Right atrium auricular region (tissue), 2 donors: Measurements from ENCODE around the gene STK16. TPM values are rescaled to one million over a fixed set of nuclear protein-coding genes. Genes with fewer than 3 reads are reported as not detected.

Experiments used
- DNase-seq: peaks from one replicate; pipeline ENCODE4 v3.0.0-alpha.2; 2019; ENCODE audit warnings: low spot score
- H3K27ac ChIP-seq, 2 donors: fragments of 200-600 bp; sonication (generic); 1 replicate in 1 of 2; 2 replicates in 1 of 2; pipeline ENCODE4 v1.5.1; 2016 to 2019
- H3K27me3 ChIP-seq, 2 donors: fragments of 200-600 bp; sonication (generic); one replicate each; pipeline versions ENCODE4 v1.5.1 to v1.6.0; 2017 to 2019
- H3K36me3 ChIP-seq: fragments of 200-600 bp; sonication (generic); one replicate; pipeline ENCODE4 v1.5.1; 2016
- H3K4me1 ChIP-seq, 2 donors: fragments of 200-600 bp; sonication (generic); one replicate each; pipeline versions ENCODE4 v1.5.1 to v1.6.0; 2017 to 2019
- H3K4me3 ChIP-seq, 2 donors: fragments of 200-600 bp; sonication (generic); 1 replicate in 1 of 2; 2 replicates in 1 of 2; pipeline ENCODE4 v1.5.1; 2017 to 2019; ENCODE audit warnings: mild to moderate bottlenecking in 1 of 2, moderate library complexity in 1 of 2
- H3K9me3 ChIP-seq, 2 donors: fragments of 200-600 bp; sonication (generic); one replicate each; pipeline ENCODE4 v1.5.1; 2019
- total RNA-seq, 2 donors: library from RNA; depleted of rRNA; stranded (reverse); fragments of >200 nt; gene quantifications; one replicate each; pipeline ENCODE4 v1.1.0, GENCODE V29; 2016
- TF ChIP-seq, protein P1 (sequence below), 2 donors: fragments of 200-600 bp; sonication (generic); IDR thresholded peaks; one replicate each; pipeline ENCODE4 v1.5.1; 2019; ENCODE audit warnings: antibody characterized with exemption in 2 of 2

Gene STK16
- total RNA-seq, 2 donors from 2014 or later = 7.0 to 9.0 TPM

DNA sequence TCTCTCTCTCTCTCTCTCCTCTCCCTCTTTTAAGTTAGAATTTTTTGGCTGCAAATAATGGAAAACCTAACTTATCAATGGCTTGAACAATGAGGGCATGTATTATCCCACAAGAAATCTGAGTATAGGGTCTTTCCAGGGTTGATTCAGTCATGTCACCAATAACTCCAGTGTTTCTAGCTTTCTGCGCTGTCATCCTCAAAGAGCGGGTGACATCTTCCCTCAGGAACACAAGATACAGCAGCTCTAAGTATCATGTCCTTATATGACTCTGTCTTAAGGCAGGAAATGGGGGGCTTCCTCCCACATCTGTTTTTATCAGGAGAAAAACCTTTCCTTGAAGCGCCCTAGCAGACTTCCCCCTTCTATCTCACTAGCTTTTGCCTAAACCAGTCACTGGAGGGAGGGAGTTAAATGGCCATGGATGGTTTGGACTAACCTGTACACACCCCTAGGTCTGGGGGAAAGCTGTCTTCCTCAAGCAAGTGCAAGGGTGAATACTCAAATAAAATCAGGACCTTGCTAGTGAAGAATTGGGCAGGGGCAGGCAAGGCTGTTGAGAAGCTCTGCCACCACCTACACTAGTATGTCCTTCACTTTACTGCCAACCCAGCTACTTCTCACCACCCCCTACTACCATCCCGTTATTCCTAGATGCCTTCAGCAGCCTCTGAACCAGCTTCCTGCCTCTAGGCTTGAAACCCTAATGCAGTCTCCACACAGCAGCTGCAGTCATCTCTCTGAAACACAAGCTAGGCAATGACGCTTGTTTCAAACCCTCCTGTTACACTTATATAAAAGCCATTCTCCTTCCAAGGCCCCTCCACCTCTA lies 16.0 kb downstream of the STK16 start:
- Histone ChIP-seq H3K9me3 (no peaks in the 10 kb centered on the region), H3K4me3 (no peak overlapping the region), H3K27me3 (no peaks in the 10 kb centered on the region), H3K4me1 (no peaks in the 10 kb centered on the region), H3K36me3 (no peaks in the 10 kb centered on the region), H3K27ac (no peak overlapping the region)
- TF ChIP-seq, protein P1, sequence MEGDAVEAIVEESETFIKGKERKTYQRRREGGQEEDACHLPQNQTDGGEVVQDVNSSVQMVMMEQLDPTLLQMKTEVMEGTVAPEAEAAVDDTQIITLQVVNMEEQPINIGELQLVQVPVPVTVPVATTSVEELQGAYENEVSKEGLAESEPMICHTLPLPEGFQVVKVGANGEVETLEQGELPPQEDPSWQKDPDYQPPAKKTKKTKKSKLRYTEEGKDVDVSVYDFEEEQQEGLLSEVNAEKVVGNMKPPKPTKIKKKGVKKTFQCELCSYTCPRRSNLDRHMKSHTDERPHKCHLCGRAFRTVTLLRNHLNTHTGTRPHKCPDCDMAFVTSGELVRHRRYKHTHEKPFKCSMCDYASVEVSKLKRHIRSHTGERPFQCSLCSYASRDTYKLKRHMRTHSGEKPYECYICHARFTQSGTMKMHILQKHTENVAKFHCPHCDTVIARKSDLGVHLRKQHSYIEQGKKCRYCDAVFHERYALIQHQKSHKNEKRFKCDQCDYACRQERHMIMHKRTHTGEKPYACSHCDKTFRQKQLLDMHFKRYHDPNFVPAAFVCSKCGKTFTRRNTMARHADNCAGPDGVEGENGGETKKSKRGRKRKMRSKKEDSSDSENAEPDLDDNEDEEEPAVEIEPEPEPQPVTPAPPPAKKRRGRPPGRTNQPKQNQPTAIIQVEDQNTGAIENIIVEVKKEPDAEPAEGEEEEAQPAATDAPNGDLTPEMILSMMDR (IDR thresholded peaks at IDR 0.05) = no peak
- no peak for DNase-seq

DNA sequence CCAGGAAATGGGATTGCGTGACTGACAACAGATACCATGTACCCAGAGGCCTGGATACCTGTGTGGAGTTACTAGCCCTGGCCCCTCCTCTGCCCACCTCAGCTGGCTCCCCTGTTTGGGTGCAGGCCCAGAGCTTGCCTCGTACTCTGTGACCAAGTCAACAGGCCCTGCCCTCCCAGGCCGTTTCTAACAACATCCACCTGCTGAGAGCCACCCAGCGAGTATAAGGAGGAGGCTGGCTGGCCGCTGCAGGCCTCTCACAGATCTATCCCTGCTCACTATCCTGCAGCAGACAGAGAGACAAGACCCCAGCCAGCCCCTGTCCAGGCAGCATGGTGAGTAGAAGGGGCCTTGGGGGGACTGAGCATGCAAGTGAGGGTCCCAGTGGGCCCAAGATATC lies 21.0 kb downstream of the STK16 start:
- Histone ChIP-seq H3K4me1 (no peaks in the 10 kb centered on the region), H3K36me3 (no peaks in the 10 kb centered on the region), H3K27me3 (no peaks in the 10 kb centered on the region), H3K27ac (no peak overlapping the region), H3K9me3 (no peaks in the 10 kb centered on the region), H3K4me3 (no peak overlapping the region)
- no peak for DNase-seq
- TF ChIP-seq, protein P1 (IDR thresholded peaks at IDR 0.05) = no peak

DNA sequence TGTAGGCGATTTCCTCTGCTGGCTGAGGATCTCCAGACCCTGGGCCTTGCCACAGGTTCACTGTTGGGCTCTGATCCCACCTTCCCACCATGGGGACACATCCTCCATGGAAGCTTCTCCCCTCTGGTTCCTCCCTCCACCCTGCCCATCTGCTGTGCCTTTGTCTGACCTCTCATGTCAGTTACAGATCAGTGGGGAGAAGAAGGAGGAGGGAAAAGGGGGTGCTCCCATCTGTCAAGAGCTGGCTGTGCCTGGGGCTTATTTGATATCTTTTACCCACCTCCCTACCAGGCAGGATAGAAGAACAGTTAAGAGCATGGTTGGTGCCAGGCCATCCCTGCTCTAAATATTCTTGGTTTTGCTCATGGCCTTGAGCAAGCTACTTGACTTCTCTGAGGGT lies 21.6 kb downstream of the STK16 start:
- H3K4me3 ChIP-seq = no peak overlapping the region
- TF ChIP-seq, protein P1 (IDR thresholded peaks at IDR 0.05) = no peak
- no peaks in the 10 kb centered on the region for H3K27me3 ChIP-seq
- no peaks in the 10 kb centered on the region for H3K36me3 ChIP-seq
- no peaks in the 10 kb centered on the region for H3K9me3 ChIP-seq
- H3K4me1 ChIP-seq = no peaks in the 10 kb centered on the region
- no peak for DNase-seq
- H3K27ac ChIP-seq = no peak overlapping the region

DNA sequence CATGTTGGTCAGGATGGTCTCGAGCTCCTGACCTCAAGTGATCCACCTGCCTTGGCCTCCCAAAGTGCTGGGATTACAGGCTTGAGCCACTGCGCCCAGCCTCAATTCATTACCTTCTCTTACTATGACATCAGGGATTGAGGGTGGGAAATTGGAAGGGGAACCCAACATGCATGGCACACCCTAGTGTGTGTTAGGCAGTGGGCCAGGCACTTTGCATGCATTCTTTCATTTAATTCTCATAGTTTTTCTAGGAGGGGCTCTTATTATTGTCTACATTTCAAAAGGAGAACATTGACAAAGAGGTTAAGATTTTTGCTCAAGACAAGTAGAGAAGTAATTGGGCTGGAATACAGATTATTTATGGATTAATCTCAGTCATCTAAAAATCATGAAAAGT lies 23.0 kb downstream of the STK16 start:
- Histone ChIP-seq H3K9me3 (no peaks in the 10 kb centered on the region), H3K4me3 (no peak overlapping the region), H3K27me3 (no peaks in the 10 kb centered on the region), H3K36me3 (no peaks in the 10 kb centered on the region), H3K4me1 (no peaks in the 10 kb centered on the region), H3K27ac (no peak overlapping the region)
- no peak for DNase-seq
- TF ChIP-seq, protein P1 (IDR thresholded peaks at IDR 0.05) = no peak

DNA sequence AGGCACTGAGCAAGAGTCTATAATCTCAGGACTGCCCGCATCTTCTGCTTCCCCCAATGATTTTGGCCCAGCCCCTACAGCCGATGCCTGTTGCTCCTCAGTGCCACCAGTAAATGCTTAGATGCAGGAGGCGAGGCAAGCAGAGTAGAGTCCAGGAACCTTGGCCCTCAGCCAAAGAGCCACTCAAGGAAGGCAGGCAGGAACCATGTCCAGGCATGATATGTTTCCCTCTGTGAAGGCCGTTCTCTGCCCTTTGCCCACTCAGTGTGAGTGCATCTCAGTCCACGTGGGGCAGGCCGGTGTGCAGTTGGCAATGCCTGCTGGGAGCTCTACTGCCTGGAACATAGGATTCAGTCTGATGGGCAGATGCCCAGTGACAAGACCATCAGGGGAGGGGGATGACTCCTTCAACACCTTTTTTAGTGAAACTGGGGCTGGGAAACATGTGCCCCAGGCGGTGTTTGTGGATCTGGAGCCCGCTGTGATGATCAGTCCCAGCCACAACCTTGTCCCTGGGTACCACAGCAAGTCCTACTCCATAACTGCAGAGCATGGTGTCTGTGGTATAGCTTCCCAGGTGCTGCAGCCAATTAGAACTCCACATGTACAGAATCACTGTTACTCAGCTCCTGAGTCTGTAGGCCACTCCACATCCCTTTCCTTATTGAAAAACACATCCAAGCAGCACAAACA lies 24.2 kb downstream of the STK16 start:
- no peak overlapping the region for H3K4me3 ChIP-seq
- H3K36me3 ChIP-seq = no peaks in the 10 kb centered on the region
- TF ChIP-seq, protein P1 (IDR thresholded peaks at IDR 0.05) = no peak
- H3K27me3 ChIP-seq = no peaks in the 10 kb centered on the region
- no peak for DNase-seq
- H3K9me3 ChIP-seq = no peaks in the 10 kb centered on the region
- H3K4me1 ChIP-seq = peaks cover 0 to 7% of the 10 kb centered on the region in 2 donors
- no peak overlapping the region for H3K27ac ChIP-seq
